GM12892 (cell line): ENCODE data around the gene NR2C2.

Experiments used
- DNase-seq: peaks from one replicate; pipeline ENCODE4 v3.0.0; 2011; ENCODE audit not compliant: insufficient read length
- FAIRE-seq: peaks from 2 replicates; lab custom pipeline; 2011; peaks lifted over from hg19 to GRCh38; lab: Jason Lieb, UNC
- POLR2A ChIP-seq: IDR thresholded peaks from 2 replicates; pipeline ENCODE4 v1.6.1; 2011; ENCODE audit warnings: low read depth, low read length, control low read depth
- POLR2AphosphoS5 ChIP-seq: IDR thresholded peaks from 2 replicates; pipeline ENCODE4 v1.6.1; 2011; ENCODE audit warnings: low read depth, low read length, control low read depth
- TAF1 ChIP-seq: IDR thresholded peaks from 2 replicates; pipeline ENCODE4 v1.6.1; 2011; ENCODE audit warnings: low read depth, mild to moderate bottlenecking, control low read depth, low read length, borderline replicate concordance

The NR2C2 gene

DNA sequence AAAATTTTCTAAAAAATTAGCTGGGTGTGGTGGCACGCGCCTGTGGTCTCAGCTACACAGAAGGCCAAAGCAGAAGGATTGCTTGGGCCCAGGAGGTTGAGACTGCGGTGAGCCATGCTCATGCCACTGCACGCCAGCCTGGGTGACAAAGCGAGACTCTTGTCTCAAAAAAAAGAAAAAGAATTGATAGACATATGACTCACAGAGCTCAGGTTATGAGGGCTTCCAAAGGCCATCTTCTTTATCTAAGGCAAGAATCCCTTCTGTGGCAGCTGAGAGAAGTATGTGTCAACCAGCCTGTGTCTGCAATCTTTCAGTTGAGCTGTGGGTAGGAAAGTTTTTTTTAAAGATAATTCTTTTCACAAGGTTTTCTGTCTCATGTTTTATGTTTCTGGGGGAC is 63.8 kb downstream of the NR2C2 start:
- FAIRE-seq: no peak
- no peak for DNase-seq
- TF ChIP-seq POLR2A (no peak), POLR2AphosphoS5 (no peak), TAF1 (no peak)

DNA sequence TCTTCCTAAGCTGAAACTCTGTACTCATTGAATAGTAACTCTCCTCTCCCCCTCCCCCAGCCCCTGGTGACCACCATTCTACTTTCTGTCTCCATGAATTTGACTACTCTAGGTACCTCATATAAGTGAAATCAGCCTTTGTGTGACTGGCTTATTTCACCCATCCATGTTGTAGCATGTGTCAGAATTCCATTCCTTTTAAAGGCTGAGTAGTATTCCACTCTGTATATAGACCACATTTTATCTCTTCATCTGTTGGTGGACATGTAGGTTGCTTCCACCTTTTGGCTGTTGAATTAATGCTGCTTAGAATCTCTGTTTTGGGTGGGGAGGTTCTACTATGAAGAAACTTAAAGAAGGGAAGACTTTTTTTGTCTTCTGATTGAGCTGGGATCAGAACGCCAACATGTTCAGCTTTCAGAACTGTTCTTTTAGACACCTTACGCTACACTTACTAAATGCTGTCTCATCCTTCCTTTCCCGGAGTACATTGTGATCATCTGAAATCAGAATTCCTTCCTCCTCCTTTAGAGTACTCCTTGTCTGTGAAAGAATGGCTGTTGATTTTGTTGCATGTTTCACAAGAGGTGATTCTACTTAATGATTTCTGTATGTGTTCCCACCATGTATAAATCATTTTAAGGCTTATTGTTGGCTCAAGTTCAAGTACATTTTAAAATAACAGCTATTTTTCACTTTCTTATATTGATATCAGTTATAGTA is 67.4 kb downstream of the NR2C2 start:
- no peak for FAIRE-seq
- no peak for DNase-seq
- no peak for TF ChIP-seq POLR2AphosphoS5
- no peak for TF ChIP-seq TAF1
- TF ChIP-seq POLR2A: no peak

DNA sequence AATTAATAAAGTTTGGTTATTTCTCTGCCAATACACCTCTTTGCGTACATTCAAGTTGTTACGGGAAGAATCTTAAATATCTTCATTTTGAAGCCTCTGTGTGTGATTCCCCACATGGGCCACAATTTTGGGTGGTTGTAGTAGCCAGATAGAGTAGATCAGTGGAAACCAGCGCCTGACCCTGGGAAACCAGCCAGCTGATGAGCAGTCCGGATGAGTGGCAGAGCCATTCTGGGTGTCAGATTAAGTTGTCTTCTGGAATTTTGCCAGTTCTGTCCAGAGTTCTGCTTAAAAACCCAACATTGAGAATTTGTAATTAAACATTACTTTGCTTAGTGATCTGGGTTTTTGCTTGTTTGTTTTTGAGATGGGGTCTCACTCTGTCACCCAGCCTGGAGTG is 68.1 kb downstream of the NR2C2 start:
- FAIRE-seq (no peak), DNase-seq (no peak)
- TF ChIP-seq POLR2AphosphoS5: no peak
- TF ChIP-seq TAF1: no peak
- TF ChIP-seq POLR2A: no peak

DNA sequence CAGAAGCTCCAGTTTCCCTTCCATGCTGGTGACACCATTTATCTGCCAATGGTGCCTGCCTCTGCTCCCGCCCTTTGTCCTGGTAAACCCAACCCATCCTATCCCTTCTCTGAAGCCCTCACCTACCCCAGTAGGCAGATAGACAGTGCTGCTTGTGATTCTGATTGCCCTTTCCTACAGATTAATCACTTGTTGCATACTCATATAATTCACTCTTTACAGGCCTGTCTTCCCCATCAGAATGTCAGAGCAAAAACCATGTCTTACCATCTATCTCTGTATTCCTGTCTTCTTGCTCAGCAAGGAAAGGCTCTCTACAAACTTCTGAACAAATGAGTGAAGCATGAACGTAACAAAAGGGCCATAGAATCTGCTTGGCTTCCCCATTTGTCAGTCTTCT is 69.8 kb downstream of the NR2C2 start:
- FAIRE-seq (no peak), DNase-seq (no peak)
- TF ChIP-seq POLR2AphosphoS5 (no peak), TAF1 (no peak), POLR2A (no peak)

GRCh38 chr3:15023249-15023648 is 75.9 kb downstream of the NR2C2 start:
- TF ChIP-seq TAF1 (no peak), POLR2AphosphoS5 (no peak), POLR2A (no peak)
- DNase-seq: no peak
- no peak for FAIRE-seq

DNA sequence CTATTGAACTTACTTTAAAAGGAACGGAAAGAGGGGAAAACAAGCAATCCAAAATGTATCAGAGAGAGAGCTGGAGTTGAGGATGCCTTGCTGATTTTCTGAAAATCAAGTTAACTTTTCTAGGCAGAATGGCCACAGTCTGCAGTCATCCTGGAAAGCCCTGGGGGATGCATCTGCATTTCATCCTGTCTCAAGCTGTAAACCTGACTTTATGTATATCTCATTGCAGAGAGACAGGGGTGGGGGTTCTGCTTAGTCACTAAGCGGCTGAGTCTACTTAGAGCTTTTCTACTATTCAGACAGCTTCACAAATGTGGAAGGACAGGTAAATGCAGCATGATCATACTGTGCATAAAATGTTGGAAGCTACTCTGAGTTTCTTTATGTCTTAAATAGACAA is 76.3 kb downstream of the NR2C2 start:
- FAIRE-seq (no peak), DNase-seq (no peak)
- TF ChIP-seq POLR2AphosphoS5 (no peak), POLR2A (no peak), TAF1 (no peak)

- FAIRE-seq: no peak
- DNase-seq: no peak
- no peak for TF ChIP-seq TAF1
- no peak for TF ChIP-seq POLR2A
- TF ChIP-seq POLR2AphosphoS5: no peak
Observed at GRCh38 chr3:15029625-15030024, 82.2 kb downstream of the NR2C2 start.

- FAIRE-seq (no peak), DNase-seq (no peak)
- TF ChIP-seq POLR2AphosphoS5 (no peak), TAF1 (no peak), POLR2A (no peak)
Observed at GRCh38 chr3:15032650-15033049, 85.3 kb downstream of the NR2C2 start.

GRCh38 chr3:15033103-15033502 is 85.7 kb downstream of the NR2C2 start:
- FAIRE-seq: no peak
- TF ChIP-seq TAF1: no peak
- no peak for TF ChIP-seq POLR2A
- TF ChIP-seq POLR2AphosphoS5: no peak
- DNase-seq: no peak

- TF ChIP-seq POLR2A (no peak), TAF1 (no peak), POLR2AphosphoS5 (no peak)
- DNase-seq (no peak), FAIRE-seq (no peak)
Observed at GRCh38 chr3:15038306-15038705, 90.9 kb downstream of the NR2C2 start.

- no peak for DNase-seq
- FAIRE-seq: no peak
Observed at GRCh38 chr3:15040844-15041243, 93.5 kb downstream of the NR2C2 start.

GRCh38 chr3:15041950-15042349 is 94.6 kb downstream of the NR2C2 start:
- DNase-seq: no peak
- FAIRE-seq: no peak

More at GRCh38 chr3:15040844-15041243, 93.5 kb downstream of the NR2C2 start:
- TF ChIP-seq TAF1: no peak
- TF ChIP-seq POLR2AphosphoS5: no peak
- no peak for TF ChIP-seq POLR2A

More at GRCh38 chr3:15041950-15042349, 94.6 kb downstream of the NR2C2 start:
- TF ChIP-seq TAF1 (no peak), POLR2A (no peak), POLR2AphosphoS5 (no peak)
